ENCODE measurements around the gene C12orf57.

C12orf57 gene

DNA sequence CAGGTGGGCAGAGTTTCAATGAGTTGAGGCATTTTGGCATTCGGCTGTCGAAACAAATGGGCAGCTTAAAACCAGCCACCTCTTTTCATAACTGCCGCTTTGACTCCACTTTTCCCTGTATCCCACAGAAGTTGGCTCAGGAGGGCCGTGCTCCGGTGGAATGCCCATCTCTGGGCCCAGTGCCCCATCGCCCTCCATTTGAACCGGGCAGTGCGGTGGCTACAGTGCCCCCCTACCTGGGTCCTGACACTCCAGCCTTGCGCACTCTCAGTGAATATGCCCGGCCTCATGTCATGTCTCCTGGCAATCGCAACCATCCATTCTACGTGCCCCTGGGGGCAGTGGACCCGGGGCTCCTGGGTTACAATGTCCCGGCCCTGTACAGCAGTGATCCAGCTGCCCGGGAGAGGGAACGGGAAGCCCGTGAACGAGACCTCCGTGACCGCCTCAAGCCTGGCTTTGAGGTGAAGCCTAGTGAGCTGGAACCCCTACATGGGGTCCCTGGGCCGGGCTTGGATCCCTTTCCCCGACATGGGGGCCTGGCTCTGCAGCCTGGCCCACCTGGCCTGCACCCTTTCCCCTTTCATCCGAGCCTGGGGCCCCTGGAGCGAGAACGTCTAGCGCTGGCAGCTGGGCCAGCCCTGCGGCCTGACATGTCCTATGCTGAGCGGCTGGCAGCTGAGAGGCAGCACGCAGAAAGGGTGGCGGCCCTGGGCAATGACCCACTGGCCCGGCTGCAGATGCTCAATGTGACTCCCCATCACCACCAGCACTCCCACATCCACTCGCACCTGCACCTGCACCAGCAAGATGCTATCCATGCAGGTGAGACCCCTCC, 5.2 kb upstream of the C12orf57 start:
- DNase-seq (ENCODE audit: low read depth), result peak; percentile 16
- TF ChIP-seq, protein P1, sequence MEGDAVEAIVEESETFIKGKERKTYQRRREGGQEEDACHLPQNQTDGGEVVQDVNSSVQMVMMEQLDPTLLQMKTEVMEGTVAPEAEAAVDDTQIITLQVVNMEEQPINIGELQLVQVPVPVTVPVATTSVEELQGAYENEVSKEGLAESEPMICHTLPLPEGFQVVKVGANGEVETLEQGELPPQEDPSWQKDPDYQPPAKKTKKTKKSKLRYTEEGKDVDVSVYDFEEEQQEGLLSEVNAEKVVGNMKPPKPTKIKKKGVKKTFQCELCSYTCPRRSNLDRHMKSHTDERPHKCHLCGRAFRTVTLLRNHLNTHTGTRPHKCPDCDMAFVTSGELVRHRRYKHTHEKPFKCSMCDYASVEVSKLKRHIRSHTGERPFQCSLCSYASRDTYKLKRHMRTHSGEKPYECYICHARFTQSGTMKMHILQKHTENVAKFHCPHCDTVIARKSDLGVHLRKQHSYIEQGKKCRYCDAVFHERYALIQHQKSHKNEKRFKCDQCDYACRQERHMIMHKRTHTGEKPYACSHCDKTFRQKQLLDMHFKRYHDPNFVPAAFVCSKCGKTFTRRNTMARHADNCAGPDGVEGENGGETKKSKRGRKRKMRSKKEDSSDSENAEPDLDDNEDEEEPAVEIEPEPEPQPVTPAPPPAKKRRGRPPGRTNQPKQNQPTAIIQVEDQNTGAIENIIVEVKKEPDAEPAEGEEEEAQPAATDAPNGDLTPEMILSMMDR (IDR thresholded peaks at IDR 0.05; ENCODE audit: insufficient read depth, low read depth, low read length, missing control alignments), result no peak
- H3K4me3 ChIP-seq (ENCODE audit: low read depth, low read length), result peak overlapping the region; percentile 94

DNA sequence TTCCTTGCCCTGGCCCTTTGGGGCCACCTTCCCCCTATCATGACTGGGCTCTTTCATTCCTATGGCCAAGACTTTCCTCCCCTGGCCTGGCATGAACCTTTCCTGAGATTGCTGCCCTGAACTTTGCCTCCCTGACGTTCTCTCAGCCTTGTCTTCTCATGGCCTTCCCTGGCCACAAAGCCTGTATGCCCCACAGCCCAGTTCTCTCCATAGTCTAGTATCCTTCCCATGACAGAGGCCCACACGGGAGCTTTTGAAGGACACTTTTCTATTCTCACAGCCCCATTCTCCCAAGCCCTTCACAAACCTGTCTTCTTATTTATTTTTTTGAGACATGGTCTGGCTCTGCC, 4.7 kb upstream of the C12orf57 start:
- TF ChIP-seq, protein P1 (IDR thresholded peaks at IDR 0.05; ENCODE audit: insufficient read depth, low read depth, low read length, missing control alignments), result no peak
- no peak for DNase-seq (ENCODE audit: low read depth)
- no peak overlapping the region for H3K4me3 ChIP-seq (ENCODE audit: low read depth, low read length)

DNA sequence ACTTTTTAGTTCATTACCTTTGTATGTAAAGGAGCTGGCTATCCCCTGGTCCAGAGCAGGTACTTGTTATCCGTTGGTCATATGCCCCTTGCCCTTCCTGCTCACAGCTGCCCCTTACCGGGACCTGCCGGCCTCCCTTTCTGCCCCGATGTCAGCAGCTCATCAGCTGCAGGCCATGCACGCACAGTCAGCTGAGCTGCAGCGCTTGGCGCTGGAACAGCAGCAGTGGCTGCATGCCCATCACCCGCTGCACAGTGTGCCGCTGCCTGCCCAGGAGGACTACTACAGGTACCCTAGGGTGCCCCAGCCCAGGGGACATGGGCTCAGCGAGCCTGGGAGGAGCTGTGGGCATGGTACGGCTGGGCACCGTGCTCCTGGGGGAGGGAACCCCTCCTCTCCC, 2.6 kb upstream of the C12orf57 start:
- no peak for DNase-seq (ENCODE audit: low read depth)
- no peak overlapping the region for H3K4me3 ChIP-seq (ENCODE audit: low read depth, low read length)
- TF ChIP-seq, protein P1 (IDR thresholded peaks at IDR 0.05; ENCODE audit: insufficient read depth, low read depth, low read length, missing control alignments), result no peak

DNA sequence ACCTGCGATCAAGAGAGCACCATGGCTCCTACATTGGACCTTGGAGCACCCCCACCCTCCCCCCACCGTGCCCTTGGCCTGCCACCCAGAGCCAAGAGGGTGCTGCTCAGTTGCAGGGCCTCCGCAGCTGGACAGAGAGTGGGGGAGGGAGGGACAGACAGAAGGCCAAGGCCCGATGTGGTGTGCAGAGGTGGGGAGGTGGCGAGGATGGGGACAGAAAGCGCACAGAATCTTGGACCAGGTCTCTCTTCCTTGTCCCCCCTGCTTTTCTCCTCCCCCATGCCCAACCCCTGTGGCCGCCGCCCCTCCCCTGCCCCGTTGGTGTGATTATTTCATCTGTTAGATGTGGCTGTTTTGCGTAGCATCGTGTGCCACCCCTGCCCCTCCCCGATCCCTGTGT, 2.0 kb upstream of the C12orf57 start:
- no peak overlapping the region for H3K4me3 ChIP-seq (ENCODE audit: low read depth, low read length)
- TF ChIP-seq, protein P1 (IDR thresholded peaks at IDR 0.05; ENCODE audit: insufficient read depth, low read depth, low read length, missing control alignments), result no peak
- no peak for DNase-seq (ENCODE audit: low read depth)

DNA sequence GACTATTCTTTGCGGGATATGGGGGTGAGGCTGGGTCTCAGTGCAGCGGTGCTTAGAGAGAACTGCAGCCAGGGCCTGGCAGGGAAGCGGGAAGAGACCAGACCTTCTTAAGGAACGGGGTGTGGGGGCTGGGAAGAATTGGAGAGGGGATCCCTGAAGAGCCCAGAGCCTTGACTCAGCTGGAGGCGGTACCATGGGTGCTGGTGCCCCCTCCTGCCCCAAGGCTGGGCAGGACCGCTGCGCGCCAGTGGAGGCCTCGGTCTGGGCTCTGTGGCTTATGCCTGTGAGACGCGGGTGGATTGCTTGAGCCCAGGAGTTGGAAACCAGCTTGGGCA, 1.5 kb upstream of the C12orf57 start:
- no peak for DNase-seq (ENCODE audit: low read depth)
- TF ChIP-seq, protein P1 (IDR thresholded peaks at IDR 0.05; ENCODE audit: insufficient read depth, low read depth, low read length, missing control alignments), result no peak

DNA sequence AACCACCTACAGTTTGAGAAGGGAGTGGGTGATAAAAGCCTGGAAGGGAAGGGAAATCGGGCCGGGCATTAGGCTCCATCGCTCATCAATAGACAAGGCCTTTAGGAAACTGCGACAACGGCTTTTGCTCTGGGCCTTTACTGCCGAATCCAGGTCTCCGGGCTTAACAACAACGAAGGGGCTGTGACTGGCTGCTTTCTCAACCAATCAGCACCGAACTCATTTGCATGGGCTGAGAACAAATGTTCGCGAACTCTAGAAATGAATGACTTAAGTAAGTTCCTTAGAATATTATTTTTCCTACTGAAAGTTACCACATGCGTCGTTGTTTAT, 467 bp upstream of the C12orf57 start:
- TF ChIP-seq, protein P1 (IDR thresholded peaks at IDR 0.05; ENCODE audit: insufficient read depth, low read depth, low read length, missing control alignments), result no peak
- peak; percentile 96 for DNase-seq (ENCODE audit: low read depth)
- H3K4me3 ChIP-seq (ENCODE audit: low read depth, low read length), result peak overlapping the region; percentile 39

More for the DNA sequence above, 1.5 kb upstream of the C12orf57 start:
- H3K4me3 ChIP-seq (ENCODE audit: low read depth, low read length), result no peak overlapping the region
